NT2/D1 (cell line): ENCODE measurements around the gene FAM181A.

ENCODE experiments used
- DNase-seq: peaks from one replicate; pipeline ENCODE4 v3.0.0-alpha.2; 2011; ENCODE audit warnings: low read depth, low spot score
- H3K27me3 ChIP-seq: 2 replicates; pipeline ENCODE4 v1.6.0; 2011; ENCODE audit warnings: mild to moderate bottlenecking; ENCODE audit not compliant: insufficient read length, insufficient read depth
- H3K36me3 ChIP-seq: 2 replicates; pipeline ENCODE4 v1.6.1; 2011; ENCODE audit warnings: mild to moderate bottlenecking, low read length, mixed read lengths; ENCODE audit not compliant: insufficient read depth, insufficient read length
- H3K4me1 ChIP-seq: 2 replicates; pipeline ENCODE4 v1.5.1; 2011; ENCODE audit not compliant: insufficient read depth, insufficient read length
- H3K4me3 ChIP-seq: 2 replicates; pipeline ENCODE4 v1.5.1; 2011; ENCODE audit warnings: low read depth; ENCODE audit not compliant: insufficient read length
- H3K9ac ChIP-seq: 2 replicates; pipeline ENCODE4 v1.6.0; 2011; ENCODE audit warnings: low read depth; ENCODE audit not compliant: insufficient read length
- H3K9me3 ChIP-seq: 2 replicates; pipeline ENCODE4 v1.5.1; 2011; ENCODE audit warnings: mild to moderate bottlenecking, low read length; ENCODE audit not compliant: insufficient read depth
- SUZ12 ChIP-seq: IDR thresholded peaks from 2 replicates; pipeline ENCODE4 v1.6.1; 2011; ENCODE audit not compliant: insufficient read length, insufficient read depth; ENCODE audit errors: extremely low read depth
- YY1 ChIP-seq: IDR thresholded peaks from 2 replicates; pipeline ENCODE4 v1.6.1; 2011; ENCODE audit not compliant: insufficient read length, insufficient read depth
- ZNF274 ChIP-seq: IDR thresholded peaks from 2 replicates; pipeline ENCODE4 v1.6.1; 2011; ENCODE audit warnings: mild to moderate bottlenecking, low read depth, low read length

FAM181A gene

DNA sequence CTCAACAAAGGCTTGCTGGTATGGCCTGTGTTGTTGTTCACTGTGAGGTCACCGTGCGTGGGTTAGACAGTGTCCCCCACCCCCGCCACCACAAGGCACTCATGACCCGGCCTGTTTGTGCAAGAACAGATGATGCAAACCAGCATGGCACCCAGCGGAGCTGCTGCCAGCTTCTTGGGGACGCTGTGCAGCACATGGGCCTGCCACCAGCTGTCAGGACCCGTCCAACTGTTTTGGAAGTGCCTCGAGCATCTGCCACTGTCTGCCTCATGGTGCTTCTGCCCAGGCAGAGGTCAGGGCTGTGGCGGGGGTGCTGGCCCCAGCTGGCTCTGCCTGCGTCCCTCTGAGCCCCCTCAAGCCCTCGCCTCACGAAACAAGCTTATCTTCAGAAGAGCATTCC is 47.7 kb downstream of the FAM181A start:
- H3K36me3 ChIP-seq = no peaks in the 10 kb centered on the region
- no peaks in the 10 kb centered on the region for H3K27me3 ChIP-seq
- H3K9ac ChIP-seq = no peak overlapping the region
- DNase-seq = no peak
- no peak for TF ChIP-seq ZNF274
- TF ChIP-seq YY1 = no peak
- TF ChIP-seq SUZ12 = no peak
- H3K4me1 ChIP-seq = no peaks in the 10 kb centered on the region
- H3K4me3 ChIP-seq = no peak overlapping the region
- no peaks in the 10 kb centered on the region for H3K9me3 ChIP-seq

DNA sequence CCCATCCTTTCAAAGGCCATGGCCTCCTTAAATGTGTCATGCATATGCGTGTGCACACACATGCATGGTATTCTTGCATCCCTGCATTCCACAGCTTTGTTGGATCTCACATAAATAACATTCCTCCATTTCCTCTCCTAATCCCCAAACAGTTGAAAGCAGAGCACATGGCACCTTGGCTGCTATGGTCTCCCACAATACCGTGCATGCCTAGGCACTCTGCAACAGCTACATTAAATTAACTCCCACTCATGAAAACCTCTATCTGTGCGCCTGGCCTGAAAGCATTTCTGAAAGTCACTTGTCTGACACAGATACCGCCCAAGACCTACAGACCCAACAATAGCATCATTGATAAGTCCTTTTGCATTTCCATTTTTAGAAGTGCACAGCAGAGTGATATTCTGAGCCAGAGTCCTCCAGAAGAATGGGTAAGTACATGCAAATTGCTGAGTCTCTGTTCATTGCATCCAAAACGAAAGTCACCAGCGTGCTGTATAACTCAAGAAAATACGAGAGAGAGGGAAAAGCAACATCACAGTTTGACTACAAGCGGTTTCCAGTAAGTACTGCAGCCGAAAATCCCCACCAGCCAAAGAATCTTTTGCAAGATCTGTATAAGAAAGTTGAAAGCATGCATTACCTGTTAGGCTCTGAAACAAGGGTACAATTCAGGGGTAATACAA is 48.8 kb downstream of the FAM181A start:
- no peak for TF ChIP-seq SUZ12
- no peak for TF ChIP-seq YY1
- no peak for TF ChIP-seq ZNF274
- H3K9me3 ChIP-seq = no peaks in the 10 kb centered on the region
- DNase-seq = no peak
- no peaks in the 10 kb centered on the region for H3K4me1 ChIP-seq
- H3K9ac ChIP-seq = no peak overlapping the region
- no peak overlapping the region for H3K4me3 ChIP-seq
- H3K36me3 ChIP-seq = no peaks in the 10 kb centered on the region
- no peaks in the 10 kb centered on the region for H3K27me3 ChIP-seq

- TF ChIP-seq SUZ12 = no peak
- TF ChIP-seq ZNF274 = no peak
- no peak for TF ChIP-seq YY1
- H3K27me3 ChIP-seq = no peaks in the 10 kb centered on the region
- H3K9me3 ChIP-seq = no peaks in the 10 kb centered on the region
- H3K36me3 ChIP-seq = no peaks in the 10 kb centered on the region
- H3K4me1 ChIP-seq = peaks cover 2% of the 10 kb centered on the region
- no peak for DNase-seq
- no peak within 1 kb of the TSS for H3K9ac ChIP-seq
- no peak within 1 kb of the TSS for H3K4me3 ChIP-seq
These were observed 49.4 kb downstream of the FAM181A start, which contains the start of gene ASB2 for GRCh38 chr14:93976477-93977057. TSS of gene ASB2 (minus strand) at chr14:93976570. CDS start at chr14:93964539, 12,031 bp downstream.

DNA sequence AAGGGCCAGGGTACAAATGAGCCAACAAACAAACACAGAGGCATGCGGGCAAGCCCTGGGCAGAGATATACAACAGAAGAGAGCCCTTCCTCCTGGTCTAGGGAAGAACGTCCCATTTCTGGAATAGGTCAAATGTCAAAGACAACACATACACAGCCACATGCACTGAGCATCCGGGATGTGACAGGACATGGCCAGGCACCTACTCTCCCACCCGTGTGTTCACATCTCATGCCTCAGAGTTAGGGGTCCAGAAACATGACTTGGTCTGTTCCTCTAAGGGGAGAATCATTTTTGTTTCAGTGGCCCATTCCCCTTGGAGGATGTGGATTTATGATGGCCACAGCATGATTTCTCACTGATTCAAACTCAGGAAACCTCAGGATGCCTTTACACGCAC is 50.0 kb downstream of the FAM181A start:
- no peak for DNase-seq
- no peaks in the 10 kb centered on the region for H3K27me3 ChIP-seq
- H3K4me3 ChIP-seq = no peak overlapping the region
- peaks cover 2% of the 10 kb centered on the region for H3K4me1 ChIP-seq
- no peak overlapping the region for H3K9ac ChIP-seq
- no peaks in the 10 kb centered on the region for H3K9me3 ChIP-seq
- no peaks in the 10 kb centered on the region for H3K36me3 ChIP-seq
- TF ChIP-seq ZNF274 (no peak), YY1 (no peak), SUZ12 (no peak)

GRCh38 chr14:93977790-93978581 is 50.8 kb downstream of the FAM181A start:
- peaks cover 6% of the 10 kb centered on the region for H3K4me1 ChIP-seq
- no peak for DNase-seq
- H3K36me3 ChIP-seq = no peaks in the 10 kb centered on the region
- TF ChIP-seq SUZ12 = no peak
- TF ChIP-seq YY1 = no peak
- no peak for TF ChIP-seq ZNF274
- no peak overlapping the region for H3K4me3 ChIP-seq
- H3K9ac ChIP-seq = no peak overlapping the region
- H3K27me3 ChIP-seq = no peaks in the 10 kb centered on the region
- no peaks in the 10 kb centered on the region for H3K9me3 ChIP-seq

- Histone ChIP-seq H3K9ac (no peak overlapping the region), H3K4me1 (peaks cover 10% of the 10 kb centered on the region)
These were observed 51.6 kb downstream of the FAM181A start for GRCh38 chr14:93978735-93979134.

More at GRCh38 chr14:93978735-93979134, 51.6 kb downstream of the FAM181A start:
- DNase-seq = no peak
- Histone ChIP-seq H3K36me3 (no peaks in the 10 kb centered on the region), H3K4me3 (no peak overlapping the region), H3K27me3 (no peaks in the 10 kb centered on the region), H3K9me3 (no peaks in the 10 kb centered on the region)
- TF ChIP-seq YY1 = no peak
- TF ChIP-seq SUZ12 = no peak
- no peak for TF ChIP-seq ZNF274
